Measurements from ENCODE around the gene CCDC88C. TPM values are rescaled to one million over a fixed set of nuclear protein-coding genes. Genes with fewer than 3 reads are reported as not detected.
"Not testable (repeated sequence)": the region's sequence is repeated elsewhere in the genome, so short reads cannot be mapped to it uniquely, and the experiment has no call there.

Gene CCDC88C
- total RNA-seq, 2 experiments from 2014 or later, result 137 to 253 TPM

DNA sequence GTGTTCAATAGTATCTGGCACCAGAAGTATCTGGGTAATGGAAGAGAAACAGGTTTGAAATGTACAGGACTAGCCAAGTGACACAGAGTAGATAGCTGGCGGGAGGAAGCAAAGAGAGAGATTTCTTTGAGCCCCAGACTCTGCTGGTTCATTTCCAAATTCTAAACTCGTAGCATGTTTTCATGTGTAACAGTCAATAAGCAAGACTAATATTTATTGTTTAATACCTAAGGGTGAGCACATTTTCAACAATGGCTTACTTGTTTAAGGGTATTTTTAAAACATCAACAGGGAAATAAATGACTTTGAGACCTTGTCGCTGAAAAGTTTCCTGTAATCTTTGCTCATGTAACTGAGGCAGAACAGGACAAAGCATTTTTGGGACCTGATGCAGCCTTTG, 11.8 kb upstream of the CCDC88C start:
- Histone ChIP-seq H3K9me2 (ENCODE audit: insufficient read depth, low read length) (no peaks in the 10 kb centered on the region), H3K79me2 (ENCODE audit: insufficient read depth, low read depth, low read length) (peaks cover 34% of the 10 kb centered on the region), H3K27ac (ENCODE audit: low read depth, low read length, poor library complexity, severe bottlenecking) (no peak overlapping the region), H4K20me1 (ENCODE audit: insufficient read depth, low read length) (no peaks in the 10 kb centered on the region), H3K36me3 (ENCODE audit: insufficient read depth, low read length) (peaks cover 26% of the 10 kb centered on the region), H3K4me2 (ENCODE audit: low read length) (no peak overlapping the region), H3K9me3 (ENCODE audit: low read length) (peaks cover 8% of the 10 kb centered on the region), H2AFZ (ENCODE audit: low read length) (no peak overlapping the region), H3K4me1 (ENCODE audit: insufficient read depth, low read length, poor library complexity, severe bottlenecking) (peaks cover 25% of the 10 kb centered on the region), H3K4me3 (ENCODE audit: low read depth, low read length, poor library complexity, severe bottlenecking) (no peak overlapping the region)
- DNase-seq (ENCODE audit: low spot score), result no peak
- no peak for TF ChIP-seq EZH2phosphoT487 (IDR thresholded peaks at IDR 0.05; ENCODE audit: borderline replicate concordance, low read depth, low read length)
- intact Hi-C loops (cut with micrococcal nuclease; ENCODE audit: unreplicated experiment), result no loop called here
- CTCF ChIA-PET (ENCODE audit: unreplicated experiment), result no interaction called here
- POLR2A ChIA-PET, result interaction anchor here (0.5 to 0.7 kb wide), 2 partner anchors 8 to 249 kb away, joined by 3 read pairs; no protein-coding TSS in a partner anchor
- BruUV-seq (replicated peaks), result no TSS peak

DNA sequence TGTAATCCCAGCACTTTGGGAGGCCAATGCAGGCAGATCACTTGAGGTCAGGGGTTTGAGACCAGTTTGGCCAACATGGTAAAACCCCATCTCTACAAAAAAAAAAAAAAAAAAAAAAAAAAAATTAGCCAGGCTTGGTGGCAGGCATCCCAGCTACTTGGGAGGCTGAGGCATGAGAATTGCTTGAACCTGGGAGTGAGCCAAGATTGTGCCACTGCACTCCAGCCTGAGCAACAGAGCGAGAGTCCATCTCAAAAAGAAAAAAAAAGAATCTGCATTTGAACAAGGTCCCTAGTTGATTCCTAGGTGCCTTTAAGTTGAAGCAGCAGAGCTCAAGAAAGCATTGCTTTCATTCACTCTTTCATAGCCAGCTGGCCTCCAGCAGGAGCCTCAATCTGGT, 11.3 kb upstream of the CCDC88C start:
- Histone ChIP-seq H3K36me3 (ENCODE audit: insufficient read depth, low read length) (peaks cover 26% of the 10 kb centered on the region), H3K79me2 (ENCODE audit: insufficient read depth, low read depth, low read length) (peaks cover 34% of the 10 kb centered on the region), H3K4me1 (ENCODE audit: insufficient read depth, low read length, poor library complexity, severe bottlenecking) (peaks cover 25% of the 10 kb centered on the region)
- H3K27ac ChIP-seq (ENCODE audit: low read depth, low read length, poor library complexity, severe bottlenecking); H3K9me3 ChIP-seq (ENCODE audit: low read length); H3K4me2 ChIP-seq (ENCODE audit: low read length); H4K20me1 ChIP-seq (ENCODE audit: insufficient read depth, low read length); H3K4me3 ChIP-seq (ENCODE audit: low read depth, low read length, poor library complexity, severe bottlenecking); H3K9me2 ChIP-seq (ENCODE audit: insufficient read depth, low read length); BruUV-seq (replicated peaks); intact Hi-C loops (cut with micrococcal nuclease; ENCODE audit: unreplicated experiment); H2AFZ ChIP-seq (ENCODE audit: low read length); DNase-seq (ENCODE audit: low spot score); CTCF ChIA-PET (ENCODE audit: unreplicated experiment): not testable (repeated sequence)
- POLR2A ChIA-PET, result interaction anchor here (0.7 kb wide), 1 partner anchor 8 kb away, joined by 3 read pairs; no protein-coding TSS in a partner anchor

DNA sequence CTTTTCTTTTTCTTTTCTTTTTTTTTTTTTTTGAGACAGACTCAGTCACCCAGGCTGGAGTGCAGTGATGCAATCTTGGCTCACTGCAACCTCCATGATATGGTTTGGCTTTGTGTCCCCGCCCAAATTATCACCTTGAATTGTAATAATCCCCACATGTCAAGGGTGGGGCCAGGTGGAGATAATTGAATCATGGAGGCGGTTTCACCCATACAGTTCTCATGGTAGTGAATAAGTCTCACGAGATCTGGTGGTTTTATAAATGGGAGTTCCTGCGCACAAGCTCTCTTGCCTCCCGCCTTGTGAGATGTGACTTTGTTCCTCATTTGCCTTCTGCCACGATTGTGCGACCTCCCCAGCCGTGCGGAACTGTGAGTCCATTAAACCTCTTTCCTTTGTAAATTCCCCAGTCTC, 7.9 kb upstream of the CCDC88C start:
- H4K20me1 ChIP-seq (ENCODE audit: insufficient read depth, low read length); BruUV-seq (replicated peaks); intact Hi-C loops (cut with micrococcal nuclease; ENCODE audit: unreplicated experiment); H3K9me2 ChIP-seq (ENCODE audit: insufficient read depth, low read length); H3K9me3 ChIP-seq (ENCODE audit: low read length): not testable (repeated sequence)
- POLR2A ChIA-PET, result interaction anchor here (0.6 to 1.8 kb wide), 3 partner anchors 9 to 101 kb away, joined by 3 to 12 read pairs (median 5); no protein-coding TSS in a partner anchor
- peaks cover 34% of the 10 kb centered on the region for H3K79me2 ChIP-seq (ENCODE audit: insufficient read depth, low read depth, low read length)
- peak overlapping the region; percentile 53 for H3K4me2 ChIP-seq (ENCODE audit: low read length)
- H3K4me3 ChIP-seq (ENCODE audit: low read depth, low read length, poor library complexity, severe bottlenecking), result peak overlapping the region; percentile 67
- peak overlapping the region; percentile 47 for H3K27ac ChIP-seq (ENCODE audit: low read depth, low read length, poor library complexity, severe bottlenecking)
- H2AFZ ChIP-seq (ENCODE audit: low read length), result peak overlapping the region; percentile 68
- peaks cover 28% of the 10 kb centered on the region for H3K4me1 ChIP-seq (ENCODE audit: insufficient read depth, low read length, poor library complexity, severe bottlenecking)
- H3K36me3 ChIP-seq (ENCODE audit: insufficient read depth, low read length), result peaks cover 26% of the 10 kb centered on the region
- CTCF ChIA-PET (ENCODE audit: unreplicated experiment), result interaction anchor here (1.0 kb wide), 1 partner anchor 26 kb away, joined by 3 read pairs; no protein-coding TSS in a partner anchor
- peak; percentile 82 for DNase-seq (ENCODE audit: low spot score)

DNA sequence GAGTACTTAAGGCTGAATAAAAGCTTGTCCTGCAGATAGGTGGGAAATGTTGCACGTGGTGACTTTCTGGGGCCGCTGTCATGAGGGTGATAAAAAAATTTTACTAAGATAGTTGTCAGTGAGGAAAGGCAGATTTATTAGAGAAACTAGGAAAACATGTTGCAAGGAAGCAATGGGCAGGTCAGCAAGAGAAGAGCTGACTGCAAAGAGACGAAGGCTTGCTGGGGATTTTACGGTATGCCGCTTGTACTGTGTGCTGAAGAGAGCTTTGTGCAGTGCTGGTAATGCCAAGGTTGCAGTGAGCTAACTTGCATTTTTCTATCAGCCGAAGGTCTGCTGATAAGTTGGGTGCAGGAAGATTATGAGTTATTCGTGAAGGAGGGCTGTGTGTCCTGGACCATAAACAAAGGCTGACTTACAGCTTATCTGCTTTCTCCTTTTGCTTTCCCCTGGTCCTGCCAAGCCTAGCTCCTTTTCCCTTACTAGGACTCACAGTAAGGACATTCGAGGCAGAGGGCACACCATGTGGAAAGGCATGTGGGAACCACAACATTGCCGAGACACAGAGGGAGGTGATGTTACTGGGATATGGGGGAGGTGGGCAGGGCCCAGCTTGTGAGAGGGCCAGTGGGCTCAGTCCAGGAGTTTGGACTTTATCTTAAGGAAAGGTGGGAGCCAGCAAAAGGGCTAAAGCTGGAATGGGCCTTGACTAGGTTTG, 7.4 kb upstream of the CCDC88C start:
- Histone ChIP-seq H3K4me2 (ENCODE audit: low read length) (peak overlapping the region; percentile 53; the same call in 1 of the 2 replicates), H2AFZ (ENCODE audit: low read length) (peak overlapping the region; percentile 68; the same call in 1 of the 2 replicates), H4K20me1 (ENCODE audit: insufficient read depth, low read length) (no peaks in the 10 kb centered on the region), H3K4me3 (ENCODE audit: low read depth, low read length, poor library complexity, severe bottlenecking) (peak overlapping the region; percentile 67), H3K9me2 (ENCODE audit: insufficient read depth, low read length) (no peaks in the 10 kb centered on the region), H3K27ac (ENCODE audit: low read depth, low read length, poor library complexity, severe bottlenecking) (no peak overlapping the region), H3K79me2 (ENCODE audit: insufficient read depth, low read depth, low read length) (peaks cover 31% of the 10 kb centered on the region), H3K9me3 (ENCODE audit: low read length) (peaks cover 1% of the 10 kb centered on the region), H3K4me1 (ENCODE audit: insufficient read depth, low read length, poor library complexity, severe bottlenecking) (peaks cover 28% of the 10 kb centered on the region), H3K36me3 (ENCODE audit: insufficient read depth, low read length) (peaks cover 21% of the 10 kb centered on the region)
- no peak for DNase-seq (ENCODE audit: low spot score)
- ChIA-PET POLR2A (interaction anchor here (0.6 to 1.8 kb wide), 4 partner anchors 9 to 100 kb away, joined by 3 to 12 read pairs (median 4); no protein-coding TSS in a partner anchor), CTCF (ENCODE audit: unreplicated experiment) (interaction anchor here (0.6 to 1.0 kb wide), 3 partner anchors 25 to 148 kb away, joined by 3 read pairs; no protein-coding TSS in a partner anchor)
- TF ChIP-seq, protein P1, sequence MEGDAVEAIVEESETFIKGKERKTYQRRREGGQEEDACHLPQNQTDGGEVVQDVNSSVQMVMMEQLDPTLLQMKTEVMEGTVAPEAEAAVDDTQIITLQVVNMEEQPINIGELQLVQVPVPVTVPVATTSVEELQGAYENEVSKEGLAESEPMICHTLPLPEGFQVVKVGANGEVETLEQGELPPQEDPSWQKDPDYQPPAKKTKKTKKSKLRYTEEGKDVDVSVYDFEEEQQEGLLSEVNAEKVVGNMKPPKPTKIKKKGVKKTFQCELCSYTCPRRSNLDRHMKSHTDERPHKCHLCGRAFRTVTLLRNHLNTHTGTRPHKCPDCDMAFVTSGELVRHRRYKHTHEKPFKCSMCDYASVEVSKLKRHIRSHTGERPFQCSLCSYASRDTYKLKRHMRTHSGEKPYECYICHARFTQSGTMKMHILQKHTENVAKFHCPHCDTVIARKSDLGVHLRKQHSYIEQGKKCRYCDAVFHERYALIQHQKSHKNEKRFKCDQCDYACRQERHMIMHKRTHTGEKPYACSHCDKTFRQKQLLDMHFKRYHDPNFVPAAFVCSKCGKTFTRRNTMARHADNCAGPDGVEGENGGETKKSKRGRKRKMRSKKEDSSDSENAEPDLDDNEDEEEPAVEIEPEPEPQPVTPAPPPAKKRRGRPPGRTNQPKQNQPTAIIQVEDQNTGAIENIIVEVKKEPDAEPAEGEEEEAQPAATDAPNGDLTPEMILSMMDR (conservative IDR thresholded peaks at IDR 0.05; ENCODE audit: low read length), result no peak
- TF ChIP-seq EZH2phosphoT487 (IDR thresholded peaks at IDR 0.05; ENCODE audit: borderline replicate concordance, low read depth, low read length), result no peak
- BruUV-seq (replicated peaks), result no TSS peak
- intact Hi-C loops (cut with micrococcal nuclease; ENCODE audit: unreplicated experiment), result no loop called here

Measured in OCI-LY7 (cell line).